GM23248 (cell line): ENCODE data around the gene DUSP16. TPM values are rescaled to one million over a fixed set of nuclear protein-coding genes. Genes with fewer than 3 reads are reported as not detected.

Experiments used
- DNase-seq: peaks from one replicate; pipeline ENCODE4 v3.0.0-alpha.2; 2015
- H2AFZ ChIP-seq: fragments of 200-600 bp; sonication (generic); 2 replicates; pipeline ENCODE4 v1.6.1; 2016; ENCODE audit warnings: antibody characterized with exemption
- H3F3A ChIP-seq: fragments of 200-600 bp; sonication (generic); 2 replicates; pipeline ENCODE4 v1.6.1; 2016; ENCODE audit warnings: mild to moderate bottlenecking, antibody characterized with exemption, mixed run types; ENCODE audit not compliant: insufficient read depth
- H3K27ac ChIP-seq: fragments of 200-600 bp; sonication (generic); 2 replicates; pipeline ENCODE4 v1.5.1; 2016; ENCODE audit warnings: mild to moderate bottlenecking
- H3K27me3 ChIP-seq: fragments of 200-600 bp; sonication (generic); replicated peaks from 2 replicates; pipeline ENCODE4 v1.6.1; 2016; ENCODE audit warnings: mild to moderate bottlenecking; ENCODE audit not compliant: insufficient read depth
- H3K36me3 ChIP-seq: fragments of 200-600 bp; sonication (generic); 2 replicates; pipeline ENCODE4 v1.6.1; 2016; ENCODE audit warnings: low read depth, mild to moderate bottlenecking
- H3K4me1 ChIP-seq: fragments of 200-600 bp; sonication (generic); 2 replicates; pipeline ENCODE4 v1.6.1; 2016; ENCODE audit warnings: mild to moderate bottlenecking; ENCODE audit not compliant: insufficient read depth
- H3K4me2 ChIP-seq: fragments of 200-600 bp; sonication (generic); one replicate; pipeline ENCODE4 v1.6.1; 2016; ENCODE audit warnings: mild to moderate bottlenecking; ENCODE audit not compliant: unreplicated experiment
- H3K4me3 ChIP-seq: fragments of 200-600 bp; sonication (generic); 2 replicates; pipeline ENCODE4 v1.5.1; 2016; ENCODE audit warnings: mild to moderate bottlenecking
- H3K79me2 ChIP-seq: fragments of 200-600 bp; sonication (generic); 2 replicates; pipeline ENCODE4 v1.6.1; 2016; ENCODE audit warnings: mild to moderate bottlenecking; ENCODE audit not compliant: insufficient read depth
- H3K9ac ChIP-seq: fragments of 200-600 bp; sonication (generic); 2 replicates; pipeline ENCODE4 v1.6.1; 2016; ENCODE audit warnings: mild to moderate bottlenecking
- H3K9me2 ChIP-seq: fragments of 200-600 bp; sonication (generic); 2 replicates; pipeline ENCODE4 v1.6.1; 2016; ENCODE audit warnings: mixed run types, mild to moderate bottlenecking, moderate library complexity; ENCODE audit not compliant: insufficient read depth
- H3K9me3 ChIP-seq: fragments of 200-600 bp; sonication (generic); one replicate; pipeline ENCODE4 v1.6.1; 2017; ENCODE audit warnings: low read depth
- H4K20me1 ChIP-seq: fragments of 200-600 bp; sonication (generic); 2 replicates; pipeline ENCODE4 v1.6.0; 2016; ENCODE audit not compliant: insufficient read depth
- EZH2 ChIP-seq: fragments of 200-600 bp; sonication (generic); IDR thresholded peaks from 2 replicates; pipeline ENCODE4 v1.6.1; 2018; ENCODE audit warnings: antibody characterized with exemption, mild to moderate bottlenecking; ENCODE audit not compliant: insufficient read depth, poor library complexity, severe bottlenecking
- EZH2phosphoT487 ChIP-seq: fragments of 200-600 bp; sonication (generic); IDR thresholded peaks from 2 replicates; pipeline ENCODE4 v1.6.1; 2018; ENCODE audit warnings: antibody characterized with exemption, moderate library complexity, mild to moderate bottlenecking, low read depth; ENCODE audit not compliant: insufficient read depth
- WGBS, 2 experiments: methylation state at CpG; one replicate each; pipeline ENCODE4 v1.1.6; 2015 to 2017; ENCODE audit warnings: low lambda C conversion rate in 2 of 2, low coverage in 1 of 2; ENCODE audit errors: missing lambda C conversion rate in 2 of 2; 5-methylcytosine and 5-hydroxymethylcytosine counted together
- in situ Hi-C: fragments of 300-500 bp; cut with MboI; formaldehyde crosslinking; loops from 2 replicates; pipeline ENCODE4 v1.15.0; 2020
- polyA plus RNA-seq: library from polyadenylated mRNA; unstranded; fragments of >200 nt; fragmentation: Nextera tagmentation; extraction: Ambion mirVana; gene quantifications from 2 replicates; pipeline ENCODE4 v1.2.1, GENCODE V29; 2016
- total RNA-seq: library from RNA; depleted of rRNA; stranded (reverse); fragments of >200 nt; shearing (Covaris generic); gene quantifications from 2 replicates; pipeline ENCODE4 v1.2.3, GENCODE V29; 2014

Gene DUSP16
- total and polyA plus RNA-seq, 2 experiments from 2014 or later = 1.1 to 2.8 TPM

GRCh38 chr12:12539028-12539810 is 23.4 kb downstream of the DUSP16 start:
- in situ Hi-C loops = no loop called here
- H3K27me3 ChIP-seq = no peaks in the 10 kb centered on the region

GRCh38 chr12:12538535-12538934 is 24.1 kb downstream of the DUSP16 start:
- Histone ChIP-seq H3K9ac (no peak overlapping the region), H3K9me2 (no peaks in the 10 kb centered on the region), H3K4me2 (no peak overlapping the region), H3K36me3 (no peaks in the 10 kb centered on the region), H3K27me3 (no peaks in the 10 kb centered on the region), H2AFZ (no peak overlapping the region), H3F3A (no peaks in the 10 kb centered on the region), H3K79me2 (no peaks in the 10 kb centered on the region), H3K4me1 (no peaks in the 10 kb centered on the region), H3K27ac (no peak overlapping the region), H3K9me3 (no peaks in the 10 kb centered on the region), H3K4me3 (no peak overlapping the region), H4K20me1 (no peaks in the 10 kb centered on the region)
- TF ChIP-seq EZH2phosphoT487 (no peak), EZH2 (no peak)
- DNase-seq = no peak
- in situ Hi-C loops = no loop called here
- 79 to 83% methylated on average over 3 of the region's 3 CpGs for WGBS, 2 experiments

More at GRCh38 chr12:12539028-12539810, 23.4 kb downstream of the DUSP16 start:
- no peaks in the 10 kb centered on the region for H3K9me3 ChIP-seq
- TF ChIP-seq EZH2phosphoT487 (no peak), EZH2 (no peak)
- H3K79me2 ChIP-seq = no peaks in the 10 kb centered on the region
- no peak overlapping the region for H3K4me3 ChIP-seq
- no peak overlapping the region for H3K27ac ChIP-seq
- H3K36me3 ChIP-seq = no peaks in the 10 kb centered on the region
- WGBS, 2 experiments = 90 to 92% methylated on average over 7 of the region's 7 CpGs
- no peak overlapping the region for H2AFZ ChIP-seq
- H3K4me2 ChIP-seq = no peak overlapping the region
- H3F3A ChIP-seq = no peaks in the 10 kb centered on the region
- no peaks in the 10 kb centered on the region for H3K9me2 ChIP-seq
- no peaks in the 10 kb centered on the region for H3K4me1 ChIP-seq
- no peaks in the 10 kb centered on the region for H4K20me1 ChIP-seq
- H3K9ac ChIP-seq = no peak overlapping the region
- DNase-seq = no peak

- Histone ChIP-seq H3K9ac (no peak overlapping the region), H3F3A (no peaks in the 10 kb centered on the region), H3K4me2 (no peak overlapping the region), H3K4me1 (no peaks in the 10 kb centered on the region), H4K20me1 (no peaks in the 10 kb centered on the region), H3K79me2 (no peaks in the 10 kb centered on the region), H3K9me3 (no peaks in the 10 kb centered on the region), H3K27ac (no peak overlapping the region), H2AFZ (no peak overlapping the region), H3K4me3 (no peak overlapping the region), H3K27me3 (no peaks in the 10 kb centered on the region), H3K36me3 (no peaks in the 10 kb centered on the region), H3K9me2 (no peaks in the 10 kb centered on the region)
- in situ Hi-C loops = no loop called here
- TF ChIP-seq EZH2 (no peak), EZH2phosphoT487 (no peak)
- DNase-seq = no peak
- 63 to 68% methylated on average over 2 of the region's 2 CpGs for WGBS, 2 experiments
Observed at GRCh38 chr12:12537421-12537820, 25.2 kb downstream of the DUSP16 start.

GRCh38 chr12:12534975-12535374 is 27.7 kb downstream of the DUSP16 start:
- no peaks in the 10 kb centered on the region for H4K20me1 ChIP-seq
- no peak overlapping the region for H3K27ac ChIP-seq
- in situ Hi-C loops = no loop called here
- H3K4me3 ChIP-seq = no peak overlapping the region
- no peaks in the 10 kb centered on the region for H3F3A ChIP-seq
- H3K36me3 ChIP-seq = no peaks in the 10 kb centered on the region
- no peak overlapping the region for H3K9ac ChIP-seq
- no peaks in the 10 kb centered on the region for H3K4me1 ChIP-seq
- H3K27me3 ChIP-seq = no peaks in the 10 kb centered on the region
- no peaks in the 10 kb centered on the region for H3K9me2 ChIP-seq
- H2AFZ ChIP-seq = no peak overlapping the region
- no peak overlapping the region for H3K4me2 ChIP-seq
- H3K9me3 ChIP-seq = no peaks in the 10 kb centered on the region
- no peak for TF ChIP-seq EZH2phosphoT487
- no peak for TF ChIP-seq EZH2
- H3K79me2 ChIP-seq = no peaks in the 10 kb centered on the region
- no peak for DNase-seq
- WGBS, 2 experiments = 95 to 99% methylated on average over 4 of the region's 4 CpGs
